GM18508 (cell line): ENCODE data around the gene MAPK4.

Experiments used
- ATAC-seq: cut with Tn5 transposase; IDR thresholded peaks from one replicate; pipeline ENCODE4 v1.9.1; 2021; ENCODE audit warnings: moderate number of reproducible peaks; ENCODE audit not compliant: insufficient read depth, unreplicated experiment

Gene MAPK4

DNA sequence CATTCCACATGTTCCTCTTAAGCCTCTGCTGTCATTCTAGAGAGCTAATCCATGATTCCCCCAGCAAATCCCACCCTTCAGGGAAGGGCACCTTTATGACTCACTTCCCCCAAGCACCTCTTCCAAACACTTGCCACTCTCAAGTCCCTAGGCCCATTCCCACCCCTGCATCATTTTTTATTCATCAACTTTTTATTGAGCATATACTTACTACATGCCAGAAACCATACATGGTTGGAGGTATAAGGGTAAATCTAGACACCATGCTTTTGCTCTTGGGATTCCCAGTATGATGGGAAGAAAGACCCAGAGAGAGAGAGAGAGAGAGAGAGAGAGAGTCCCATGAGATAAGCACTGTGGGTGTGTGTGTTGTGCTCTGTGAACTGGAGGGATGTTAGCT, 87.9 kb downstream of the MAPK4 start:
- ATAC-seq, result no peak

DNA sequence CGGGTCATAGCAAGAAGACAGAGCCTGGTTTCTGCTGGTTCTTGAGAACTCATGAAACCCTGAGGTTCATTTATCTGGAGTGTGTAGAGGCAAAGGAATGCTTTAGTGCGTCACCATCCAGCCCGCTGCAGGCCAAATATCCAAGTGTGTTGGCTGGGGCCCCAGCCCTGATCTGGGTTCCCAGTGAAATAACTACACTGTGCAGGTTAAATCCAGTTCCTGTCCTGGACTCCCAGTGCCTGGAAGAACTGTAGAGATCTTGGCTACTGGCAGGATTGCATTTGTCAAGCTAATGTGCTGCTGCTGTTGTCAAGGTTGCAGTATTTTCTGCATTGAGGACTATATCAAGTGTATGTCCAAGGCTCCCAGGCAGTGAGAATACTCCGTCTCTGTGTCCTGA, 89.9 kb downstream of the MAPK4 start:
- no peak for ATAC-seq

DNA sequence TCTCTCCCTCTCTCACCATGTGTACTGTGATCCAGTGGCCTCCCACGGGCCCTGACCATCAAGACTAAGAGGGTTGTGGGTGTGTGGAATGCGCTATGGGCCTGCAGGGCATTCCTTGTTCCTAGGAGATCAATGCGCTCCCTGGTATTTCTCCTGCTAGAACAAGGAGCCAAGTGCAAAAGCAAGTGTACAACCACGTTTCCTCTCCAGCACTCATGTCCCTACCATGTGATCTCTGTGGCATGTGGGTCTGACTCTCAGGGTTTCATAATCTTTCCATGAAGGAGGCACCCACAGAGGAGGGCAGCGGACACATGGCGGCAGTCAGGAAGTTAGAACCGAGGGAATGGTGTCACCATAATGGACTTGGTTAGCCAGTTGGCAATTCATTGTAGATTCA, 91.4 kb downstream of the MAPK4 start:
- no peak for ATAC-seq

DNA sequence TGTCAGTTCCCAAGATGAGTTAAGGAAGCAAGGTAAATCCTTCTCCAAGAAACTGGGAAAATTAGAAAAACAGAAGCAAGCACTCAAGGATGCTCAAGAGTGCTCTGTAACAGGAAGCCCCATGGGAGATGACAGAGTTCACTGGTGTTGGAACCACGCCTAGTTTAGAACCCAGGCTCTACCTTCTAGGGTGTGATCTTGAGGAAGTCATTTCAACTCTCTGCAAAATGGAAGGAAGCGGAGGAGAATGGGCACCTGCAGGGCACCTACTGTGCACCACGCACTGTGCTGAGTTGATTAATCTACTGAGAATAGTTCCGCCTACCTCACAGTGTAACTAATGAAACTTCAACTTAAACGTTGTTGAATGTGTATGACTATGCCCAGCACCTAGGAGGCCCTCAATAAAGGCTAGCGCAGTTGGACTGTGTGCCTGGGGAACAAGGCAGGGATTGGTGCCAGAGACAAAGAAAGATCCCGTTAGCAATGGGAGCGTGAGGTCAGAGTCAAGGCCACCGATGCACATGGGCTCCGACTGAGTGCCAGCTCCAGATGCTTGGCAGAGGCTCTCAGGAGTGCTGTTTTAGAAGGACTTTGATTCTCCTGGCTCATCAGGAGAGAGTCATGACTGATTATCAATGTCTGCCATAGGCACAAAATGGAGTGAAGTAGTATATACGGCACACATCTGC, 93.7 kb downstream of the MAPK4 start:
- no peak for ATAC-seq

DNA sequence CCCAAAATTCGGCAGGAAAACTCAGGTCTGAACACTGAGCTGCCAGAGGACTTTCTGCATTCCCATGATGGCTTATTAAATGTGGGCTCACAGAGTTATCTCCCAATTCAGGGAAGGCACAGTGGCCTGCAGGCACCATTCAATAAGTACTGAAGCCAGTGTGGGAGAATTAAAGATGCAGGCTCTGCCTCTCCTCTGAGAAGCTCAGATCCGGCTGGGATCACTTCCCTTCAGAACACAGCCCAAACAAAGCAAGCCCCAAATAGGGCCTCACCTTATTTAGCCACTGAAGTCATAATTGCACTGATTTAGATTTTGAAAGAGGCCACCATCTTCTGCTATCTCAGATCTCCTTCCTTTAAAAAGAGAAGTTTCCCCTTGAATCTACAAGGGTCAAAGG, 94.3 kb downstream of the MAPK4 start:
- ATAC-seq, result no peak

DNA sequence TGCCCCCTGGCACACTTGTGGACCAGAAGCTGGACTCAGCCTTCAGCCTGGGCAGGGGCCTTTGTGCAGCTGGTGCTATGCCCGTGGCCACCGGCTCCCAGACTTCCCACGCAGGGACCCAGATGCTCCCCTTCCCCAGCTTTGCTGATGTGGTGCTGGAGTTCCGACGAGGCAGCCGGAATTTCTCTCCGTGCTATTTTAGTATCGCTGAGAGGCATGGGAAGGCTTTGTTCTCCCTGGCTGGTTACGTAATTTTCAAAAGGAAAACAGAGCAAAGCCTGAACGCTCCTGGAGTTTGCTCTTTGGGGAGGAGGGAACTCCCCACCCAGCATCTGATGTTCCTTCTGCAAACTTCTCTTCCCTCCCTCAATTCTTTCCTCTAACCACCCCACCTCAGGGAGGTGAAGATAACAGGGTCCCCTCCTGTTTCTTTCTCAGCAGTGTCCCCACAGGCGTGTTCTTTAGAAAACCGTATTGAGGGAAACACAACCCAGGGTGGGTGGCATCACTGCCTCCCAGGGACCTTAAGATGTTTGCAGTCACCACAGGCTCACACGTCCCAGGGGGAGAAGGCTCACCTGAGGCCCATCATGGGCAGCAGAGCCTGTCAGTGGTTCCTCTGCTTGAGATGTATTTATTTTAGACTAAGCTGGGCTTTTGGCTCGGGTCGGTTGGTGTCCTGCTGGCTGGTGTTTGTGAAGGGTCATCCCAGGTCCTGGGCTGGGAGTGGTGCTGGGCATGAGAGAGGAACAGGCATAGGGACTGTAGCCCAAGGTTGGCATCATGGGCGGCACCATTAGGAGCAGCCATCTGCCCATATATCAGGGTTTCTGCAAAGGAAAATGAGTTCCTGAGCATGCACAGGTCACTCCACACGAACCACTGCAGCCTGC, 95.0 kb downstream of the MAPK4 start:
- ATAC-seq, result no peak

DNA sequence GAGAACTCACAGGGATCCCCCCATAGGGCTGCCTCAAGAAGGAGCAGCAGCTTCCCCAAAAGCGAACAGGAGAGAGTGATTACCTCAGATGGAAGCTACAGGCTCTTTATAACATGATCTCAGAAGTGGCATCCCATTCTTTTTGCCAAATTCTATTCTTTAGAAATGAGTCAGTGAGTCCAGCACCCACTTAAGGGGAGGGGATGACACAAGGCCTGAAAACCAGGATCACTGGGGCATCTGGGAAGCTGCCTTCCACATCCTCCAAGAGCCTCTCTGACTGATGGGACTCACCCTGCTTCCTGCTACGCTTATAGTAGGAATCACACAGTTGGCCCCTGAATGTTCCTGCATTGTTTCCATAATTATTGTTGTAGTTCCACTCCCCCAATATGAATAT, 96.5 kb downstream of the MAPK4 start:
- no peak for ATAC-seq

DNA sequence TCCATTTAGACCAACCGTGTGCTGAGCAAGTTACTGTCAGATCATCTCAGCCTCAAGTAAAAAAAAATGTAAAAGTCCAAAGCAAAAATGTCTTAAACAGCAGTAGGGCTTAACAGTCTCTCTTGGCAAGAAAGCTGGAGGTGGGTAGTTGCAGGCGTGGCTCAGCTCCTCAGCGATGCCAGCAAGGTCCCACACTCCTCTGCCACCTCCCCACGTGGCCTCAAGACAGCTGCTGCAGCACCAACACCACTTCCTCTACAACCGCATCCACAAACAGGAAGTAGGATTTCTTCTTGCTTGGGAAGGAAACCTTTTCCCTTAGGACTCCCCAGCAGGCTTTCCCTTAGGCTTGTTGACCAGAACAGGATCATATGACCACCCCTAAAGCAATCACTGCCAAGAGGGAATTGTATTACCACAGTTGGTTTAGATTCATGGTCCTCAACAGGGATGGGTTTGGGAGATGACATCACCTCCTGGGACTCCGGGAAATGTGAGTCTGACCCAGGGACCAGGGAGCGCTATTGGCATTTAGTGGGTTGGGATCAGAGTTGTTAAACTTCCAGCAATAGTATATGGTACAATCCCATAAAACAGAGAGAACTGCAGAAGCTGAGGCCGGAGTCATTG, 97.1 kb downstream of the MAPK4 start:
- no peak for ATAC-seq

DNA sequence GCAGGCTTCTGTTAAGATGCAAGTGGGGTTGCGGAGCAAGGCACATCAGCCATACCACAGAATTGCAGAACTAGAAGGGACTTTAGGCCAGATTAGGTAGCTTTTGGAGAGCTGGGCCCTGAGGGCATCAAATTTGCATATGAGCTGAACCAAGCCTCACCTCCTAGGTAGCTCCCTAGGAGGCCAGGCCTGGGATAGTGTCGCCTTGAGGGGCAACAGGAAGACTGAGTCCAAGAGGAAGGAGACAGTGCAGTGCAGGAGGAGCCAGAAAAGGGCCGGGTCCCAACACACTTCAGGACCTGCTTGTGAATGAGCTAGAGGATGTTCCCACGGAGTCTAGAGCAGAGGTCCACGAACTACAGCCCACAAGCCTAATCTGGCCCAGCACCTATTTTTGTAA, 98.7 kb downstream of the MAPK4 start:
- ATAC-seq, result no peak

DNA sequence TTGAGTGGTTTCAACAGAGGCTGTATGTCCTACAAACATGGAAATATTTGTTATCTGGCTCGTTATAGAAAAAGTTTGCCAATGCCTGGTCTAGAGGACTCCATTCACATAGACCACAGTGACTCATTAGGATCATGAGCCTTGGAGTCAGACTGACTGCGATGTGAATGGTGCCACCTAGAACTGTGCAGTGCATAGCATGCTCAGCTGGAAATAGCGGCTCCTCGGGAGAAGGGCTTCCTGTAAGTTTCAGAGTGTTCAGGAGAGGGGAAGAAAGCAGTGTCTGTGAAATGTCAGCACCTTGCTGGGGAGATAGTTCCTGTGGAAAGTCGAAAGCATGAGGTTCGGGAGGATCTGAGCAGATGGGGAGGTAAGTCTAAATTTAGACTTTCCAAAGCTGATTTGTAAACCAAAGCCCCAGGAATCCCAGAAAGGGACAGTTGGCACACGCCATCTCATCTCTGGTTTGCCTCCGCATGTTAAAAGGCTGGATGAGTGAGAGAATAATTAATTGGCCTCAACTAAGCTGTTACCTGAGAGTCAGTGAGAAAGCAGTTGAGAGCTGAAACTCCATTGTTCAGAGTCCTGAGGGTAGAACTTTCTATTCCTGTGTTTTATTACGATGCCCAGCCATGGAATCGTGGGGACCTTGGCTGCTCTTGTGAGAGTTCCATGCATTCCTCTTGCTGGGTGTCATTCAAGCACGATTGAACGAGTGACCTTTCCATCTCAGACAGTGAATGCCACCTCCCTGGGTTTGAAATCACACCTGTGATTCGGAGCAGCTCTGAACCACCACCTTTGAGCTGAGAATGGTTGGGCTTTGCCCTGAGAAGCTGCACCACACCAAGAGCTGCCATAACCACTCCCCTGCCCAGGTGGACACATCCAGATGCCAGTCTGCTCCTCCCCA, 99.5 kb downstream of the MAPK4 start:
- no peak for ATAC-seq

DNA sequence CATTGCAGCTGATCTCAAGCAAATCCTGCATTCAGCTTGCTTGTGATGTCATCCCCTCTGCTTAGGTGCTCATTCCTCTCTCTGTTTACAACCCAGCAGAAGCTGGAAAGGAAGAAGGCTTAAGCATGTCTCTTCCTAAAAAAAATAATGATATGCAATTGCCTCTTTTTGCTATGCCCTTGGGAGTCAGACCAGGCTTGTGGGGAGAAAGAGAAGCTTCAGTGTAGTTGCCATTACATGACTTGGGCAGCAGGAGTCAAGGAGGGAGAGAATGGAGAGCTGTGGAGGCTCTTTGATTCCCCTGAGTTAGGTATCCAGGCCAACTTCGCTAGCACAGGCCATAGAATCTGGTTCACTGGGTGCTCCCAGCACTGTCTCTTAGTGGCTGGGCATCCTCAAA, 101.1 kb downstream of the MAPK4 start:
- no peak for ATAC-seq

DNA sequence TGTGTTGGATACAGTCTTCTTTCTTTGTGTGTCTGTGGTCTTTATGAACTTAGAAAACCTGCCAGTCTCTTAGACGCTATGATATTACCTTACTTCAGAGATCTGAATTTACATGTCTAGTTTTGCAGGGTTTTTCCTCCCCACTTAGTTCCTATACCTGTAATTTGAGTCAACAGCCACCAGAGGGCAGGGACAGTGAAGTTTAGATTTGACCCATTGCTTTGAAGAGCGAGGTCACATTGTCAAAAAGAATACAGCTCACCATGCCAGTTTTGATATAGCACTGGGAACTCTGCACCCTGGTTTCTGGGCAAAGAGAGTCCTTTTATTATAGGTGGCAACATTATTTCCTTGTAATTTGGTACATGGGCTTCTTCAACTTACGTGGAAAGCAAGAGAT, 102.3 kb downstream of the MAPK4 start:
- no peak for ATAC-seq

DNA sequence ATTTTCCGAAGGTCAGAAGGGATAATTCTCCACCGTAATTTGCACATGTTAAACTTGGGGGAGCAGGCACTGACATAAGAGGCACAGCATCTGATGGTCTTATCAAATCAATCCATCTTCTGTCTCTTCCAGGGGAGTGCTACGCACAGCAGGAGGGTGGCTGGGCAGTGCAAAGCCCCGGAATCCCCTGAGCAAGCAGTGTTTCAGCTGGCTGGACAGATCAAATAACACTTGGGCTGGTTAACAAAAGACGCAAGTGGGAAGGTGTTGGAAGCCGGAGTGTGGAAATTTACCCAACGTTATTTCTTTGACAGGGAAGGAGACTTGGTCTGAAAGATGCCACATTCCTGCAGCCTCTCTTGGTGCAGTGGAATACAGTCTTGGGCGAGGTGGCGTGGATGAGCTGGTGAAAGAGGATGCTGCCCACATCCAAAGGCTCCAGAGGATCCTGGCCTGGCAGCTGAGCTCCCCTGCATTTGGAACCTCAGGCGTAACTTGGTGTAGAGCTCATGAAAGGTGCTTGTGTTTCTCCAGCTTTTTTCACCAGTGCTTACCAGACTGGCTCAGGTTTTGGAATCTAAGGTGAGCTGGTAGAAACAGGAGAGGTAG, 103.0 kb downstream of the MAPK4 start:
- no peak for ATAC-seq

DNA sequence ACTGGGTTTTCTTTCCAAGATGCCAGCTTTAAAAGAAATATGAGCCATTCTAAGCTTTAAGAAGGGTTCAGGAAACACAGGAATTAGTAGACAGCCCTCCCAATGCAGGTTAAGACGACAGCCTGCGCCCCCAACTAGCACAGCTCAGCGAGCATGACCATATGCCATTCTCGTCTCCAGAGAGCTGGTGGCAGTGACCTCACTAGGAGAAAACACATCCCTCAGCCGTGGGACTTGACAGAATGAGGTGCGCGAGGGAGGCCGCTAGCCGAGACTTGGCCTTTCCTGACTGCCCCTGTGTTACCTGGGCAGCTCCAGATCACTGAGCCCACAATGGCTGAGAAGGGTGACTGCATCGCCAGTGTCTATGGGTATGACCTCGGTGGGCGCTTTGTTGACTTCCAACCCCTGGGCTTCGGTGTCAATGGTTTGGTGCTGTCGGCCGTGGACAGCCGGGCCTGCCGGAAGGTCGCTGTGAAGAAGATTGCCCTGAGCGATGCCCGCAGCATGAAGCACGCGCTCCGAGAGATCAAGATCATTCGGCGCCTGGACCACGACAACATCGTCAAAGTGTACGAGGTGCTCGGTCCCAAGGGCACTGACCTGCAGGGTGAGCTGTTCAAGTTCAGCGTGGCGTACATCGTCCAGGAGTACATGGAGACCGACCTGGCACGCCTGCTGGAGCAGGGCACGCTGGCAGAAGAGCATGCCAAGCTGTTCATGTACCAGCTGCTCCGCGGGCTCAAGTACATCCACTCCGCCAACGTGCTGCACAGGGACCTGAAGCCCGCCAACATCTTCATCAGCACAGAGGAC, 103.9 kb downstream of the MAPK4 start:
- no peak for ATAC-seq

DNA sequence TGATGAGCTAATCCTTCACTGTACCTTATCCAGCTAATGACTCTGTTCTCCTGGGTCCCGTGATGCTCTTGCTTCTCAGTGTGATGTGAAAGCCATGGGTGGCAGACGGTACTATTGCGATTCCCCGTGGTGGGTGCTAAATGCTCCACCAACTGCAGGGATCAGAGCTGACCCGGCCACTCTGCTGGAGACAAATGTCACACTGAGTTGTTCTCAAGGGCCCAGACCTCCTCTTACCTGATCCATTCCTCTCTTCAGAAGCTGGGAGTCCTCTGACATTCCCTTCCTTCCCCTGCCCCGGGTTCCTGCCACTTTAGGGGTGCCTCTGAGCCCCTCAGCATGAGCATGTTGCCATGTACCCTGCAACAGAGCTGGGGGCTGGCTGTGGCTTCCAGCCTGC, 105.1 kb downstream of the MAPK4 start:
- no peak for ATAC-seq

DNA sequence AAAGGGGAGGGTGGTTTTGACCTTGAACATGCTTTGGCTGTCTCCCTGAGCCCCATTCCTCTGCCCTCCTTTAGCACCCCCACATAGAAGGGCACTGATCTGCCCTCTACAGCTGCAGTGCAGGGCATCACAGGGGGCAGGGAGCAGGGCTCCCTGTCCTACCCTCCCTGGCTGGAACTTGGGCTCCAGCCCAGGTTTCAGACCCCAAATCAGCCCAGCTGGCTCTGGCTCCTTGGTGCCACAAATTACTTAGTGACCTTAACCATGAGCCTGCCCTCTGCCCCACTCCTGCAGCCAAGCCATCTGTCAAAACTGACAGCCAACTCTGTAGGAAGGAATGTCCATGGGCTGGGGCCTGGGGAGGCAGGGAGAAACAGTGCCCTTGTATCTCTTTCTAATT, 105.6 kb downstream of the MAPK4 start:
- ATAC-seq, result no peak

DNA sequence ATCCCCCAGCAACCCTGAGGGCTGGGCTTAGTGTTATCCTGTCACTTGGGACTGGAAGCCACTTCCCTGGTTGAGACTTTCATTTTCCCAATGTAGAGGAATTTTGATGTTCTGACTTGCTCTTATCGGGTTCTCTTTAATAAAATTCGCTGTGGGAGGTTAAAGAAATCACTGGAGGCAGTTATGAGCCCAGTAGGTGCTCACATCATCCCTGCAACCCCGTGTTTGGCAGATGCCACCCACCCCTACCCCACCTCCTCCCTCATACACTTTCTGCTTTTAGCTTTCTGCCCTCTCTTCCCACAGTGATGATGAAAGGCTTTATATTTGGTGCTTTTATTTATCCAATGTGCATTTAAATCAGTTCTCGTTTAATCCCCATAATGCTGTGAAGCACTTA, 106.6 kb downstream of the MAPK4 start:
- no peak for ATAC-seq

DNA sequence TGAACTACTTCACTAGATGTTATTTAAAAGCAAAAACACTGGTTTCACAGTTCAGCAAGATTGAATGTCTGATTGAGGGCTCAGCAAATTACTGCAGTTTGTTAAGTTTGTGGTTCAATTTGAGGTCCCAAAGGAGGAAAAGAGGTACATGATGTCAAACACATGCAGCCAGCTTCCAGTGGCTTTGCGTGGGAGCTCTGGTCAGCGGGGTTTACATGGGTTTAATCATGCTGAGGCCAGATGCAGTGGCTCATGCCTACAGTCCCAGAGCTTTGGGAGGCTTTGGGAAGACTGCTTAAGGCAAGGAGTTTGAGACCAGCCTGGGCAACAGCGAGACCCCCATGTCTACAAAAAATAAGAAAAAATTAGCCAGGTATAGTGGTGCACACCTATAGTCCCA, 111.5 kb downstream of the MAPK4 start:
- no peak for ATAC-seq

DNA sequence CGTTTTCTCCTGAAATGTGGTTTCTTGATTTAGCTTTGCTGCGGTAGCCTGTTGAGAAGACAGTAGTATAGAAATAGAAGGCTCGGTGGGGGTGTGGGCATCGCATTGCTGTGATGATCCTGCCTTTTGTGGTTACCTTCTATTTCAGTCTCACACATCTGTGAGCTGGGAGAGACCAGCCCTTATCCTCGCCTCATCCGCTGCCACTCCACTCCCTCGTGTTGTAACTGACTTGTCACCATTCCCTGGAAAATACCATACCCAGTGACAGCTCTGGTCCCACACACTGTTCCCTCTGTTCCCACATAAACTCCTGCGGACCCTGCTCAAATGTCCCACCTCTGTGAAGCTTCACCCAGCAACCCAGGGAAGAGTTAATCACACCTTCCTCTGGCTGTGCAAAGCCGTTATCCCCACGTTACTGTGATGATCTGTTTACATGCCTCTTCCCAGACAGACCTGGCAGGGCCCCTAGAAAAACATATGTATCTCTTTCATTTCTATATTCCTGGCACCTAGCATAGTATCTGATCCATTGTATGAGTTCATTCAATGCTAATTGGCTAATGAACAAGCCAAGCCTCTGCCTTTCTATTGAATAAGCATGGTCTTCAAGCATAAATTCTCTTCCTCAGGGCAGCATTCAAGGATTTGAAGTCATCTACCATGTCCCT, 114.6 kb downstream of the MAPK4 start:
- ATAC-seq, result no peak
